ENCODE measurements around the gene HIC1.

The HIC1 gene

DNA sequence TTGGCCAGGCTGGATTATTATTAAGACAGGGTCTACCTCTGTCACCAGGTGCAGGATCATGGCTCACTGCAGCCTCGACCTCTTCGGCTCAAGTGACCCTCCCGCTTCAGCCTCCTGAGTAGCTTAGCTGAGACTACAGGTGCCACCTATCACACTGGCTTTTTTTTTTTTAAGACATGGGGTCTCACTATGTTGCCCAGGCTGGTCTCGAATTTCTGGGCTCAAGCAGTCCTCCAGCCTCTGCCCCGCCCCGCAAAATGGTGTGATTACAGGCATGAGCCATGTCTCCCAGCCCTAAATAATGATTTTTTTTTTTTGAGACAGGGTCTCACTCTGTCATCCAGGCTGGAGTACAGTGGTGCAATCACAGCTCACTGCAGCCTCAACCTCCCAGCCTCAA lies 7.3 kb upstream of the HIC1 start:
- DNase-seq = no peak
- no peak overlapping the region for H3K27ac ChIP-seq
- TF ChIP-seq CTCF (IDR thresholded peaks at IDR 0.05; ENCODE audit: low read depth, low read length) = no peak
- H3K4me3 ChIP-seq (ENCODE audit: low read depth, low read length) = no peak overlapping the region
- H3K9me3 ChIP-seq (ENCODE audit: severe bottlenecking) = no peaks in the 10 kb centered on the region
- peaks cover 13% of the 10 kb centered on the region for H3K27me3 ChIP-seq (ENCODE audit: insufficient read depth, low read depth, severe bottlenecking)
- H3K36me3 ChIP-seq = peaks cover 24% of the 10 kb centered on the region

DNA sequence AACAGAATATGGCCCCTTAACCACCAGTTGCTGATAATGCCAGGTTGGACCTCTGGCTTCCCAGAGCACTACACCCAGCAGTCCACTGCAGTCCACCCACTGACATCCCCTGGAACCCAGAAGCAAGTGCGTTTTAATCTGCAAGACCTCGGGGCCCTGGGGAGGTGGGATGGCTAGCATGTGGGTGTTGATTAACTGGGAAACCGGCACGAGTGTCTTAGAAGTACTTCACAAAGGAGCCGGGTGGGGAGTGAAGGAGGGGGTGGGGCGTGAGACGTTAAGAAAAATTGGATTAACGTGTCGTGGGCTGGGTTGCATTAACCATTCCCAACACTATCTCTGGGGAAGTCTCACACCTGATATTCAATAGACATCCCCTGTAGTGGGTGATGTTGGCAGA lies 6.1 kb upstream of the HIC1 start:
- peak overlapping the region; percentile 67 for H3K4me3 ChIP-seq (ENCODE audit: low read depth, low read length)

GRCh38 chr17:2049333-2050299 lies 5.3 kb upstream of the HIC1 start:
- peaks cover 3% of the 10 kb centered on the region for H3K36me3 ChIP-seq
- H3K4me3 ChIP-seq (ENCODE audit: low read depth, low read length) = peak overlapping the region; percentile 67
- H3K27ac ChIP-seq = peak overlapping the region; percentile 80
- H3K27me3 ChIP-seq (ENCODE audit: insufficient read depth, low read depth, severe bottlenecking) = peaks cover 16% of the 10 kb centered on the region
- H3K9me3 ChIP-seq (ENCODE audit: severe bottlenecking) = no peaks in the 10 kb centered on the region
- no peak for TF ChIP-seq CTCF (IDR thresholded peaks at IDR 0.05; ENCODE audit: low read depth, low read length)
- DNase-seq = peak; percentile 83

More for the DNA sequence above, 6.1 kb upstream of the HIC1 start:
- H3K27me3 ChIP-seq (ENCODE audit: insufficient read depth, low read depth, severe bottlenecking) = peaks cover 16% of the 10 kb centered on the region
- H3K27ac ChIP-seq = no peak overlapping the region
- H3K36me3 ChIP-seq = peaks cover 11% of the 10 kb centered on the region
- no peak for DNase-seq
- TF ChIP-seq CTCF (IDR thresholded peaks at IDR 0.05; ENCODE audit: low read depth, low read length) = no peak
- H3K9me3 ChIP-seq (ENCODE audit: severe bottlenecking) = no peaks in the 10 kb centered on the region

DNA sequence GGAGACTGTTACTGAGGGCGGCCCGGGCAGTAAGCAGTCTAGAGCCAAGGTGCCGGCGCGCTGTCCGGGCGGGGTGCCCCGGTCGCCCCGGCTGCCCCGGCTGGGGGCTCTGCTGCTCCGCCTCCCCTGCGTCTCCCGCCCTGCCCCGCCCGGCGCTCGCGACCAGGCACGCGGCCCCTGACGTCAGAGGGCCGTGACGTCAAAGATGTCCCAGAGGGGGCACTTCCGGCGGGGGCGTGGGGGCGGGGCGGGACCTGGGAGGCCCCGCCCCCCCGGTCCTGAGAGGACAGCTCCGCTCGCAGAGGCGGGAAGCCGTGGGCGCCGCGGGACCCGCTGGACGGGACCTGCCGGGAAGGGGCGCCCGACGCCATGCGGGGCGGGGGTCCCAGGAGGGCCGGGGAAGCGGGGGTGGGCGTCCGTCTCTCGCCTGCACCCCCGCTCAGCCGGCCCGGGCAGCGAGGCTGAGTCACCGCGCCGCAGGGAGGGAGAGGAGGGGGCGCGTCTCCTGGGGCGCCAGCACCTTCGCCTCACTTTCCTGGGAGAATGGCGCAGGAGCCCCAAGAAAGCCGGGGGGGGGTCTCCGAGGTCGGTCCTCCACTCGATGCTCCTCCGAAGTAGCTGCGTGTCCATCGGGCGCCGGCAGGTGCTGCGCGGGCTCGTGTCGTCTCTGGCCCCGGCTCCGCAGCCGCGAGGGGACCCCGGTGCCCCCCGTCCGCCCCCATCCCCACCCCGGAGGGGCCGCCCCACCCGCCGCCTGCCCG lies 4.4 kb upstream of the HIC1 start:
- H3K27ac ChIP-seq = peak overlapping the region; percentile 80
- H3K27me3 ChIP-seq (ENCODE audit: insufficient read depth, low read depth, severe bottlenecking) = peaks cover 16% of the 10 kb centered on the region
- peak overlapping the region; percentile 67 for H3K4me3 ChIP-seq (ENCODE audit: low read depth, low read length)
- no peaks in the 10 kb centered on the region for H3K36me3 ChIP-seq
- DNase-seq = peak; percentile 87
- no peaks in the 10 kb centered on the region for H3K9me3 ChIP-seq (ENCODE audit: severe bottlenecking)
- no peak for TF ChIP-seq CTCF (IDR thresholded peaks at IDR 0.05; ENCODE audit: low read depth, low read length)

DNA sequence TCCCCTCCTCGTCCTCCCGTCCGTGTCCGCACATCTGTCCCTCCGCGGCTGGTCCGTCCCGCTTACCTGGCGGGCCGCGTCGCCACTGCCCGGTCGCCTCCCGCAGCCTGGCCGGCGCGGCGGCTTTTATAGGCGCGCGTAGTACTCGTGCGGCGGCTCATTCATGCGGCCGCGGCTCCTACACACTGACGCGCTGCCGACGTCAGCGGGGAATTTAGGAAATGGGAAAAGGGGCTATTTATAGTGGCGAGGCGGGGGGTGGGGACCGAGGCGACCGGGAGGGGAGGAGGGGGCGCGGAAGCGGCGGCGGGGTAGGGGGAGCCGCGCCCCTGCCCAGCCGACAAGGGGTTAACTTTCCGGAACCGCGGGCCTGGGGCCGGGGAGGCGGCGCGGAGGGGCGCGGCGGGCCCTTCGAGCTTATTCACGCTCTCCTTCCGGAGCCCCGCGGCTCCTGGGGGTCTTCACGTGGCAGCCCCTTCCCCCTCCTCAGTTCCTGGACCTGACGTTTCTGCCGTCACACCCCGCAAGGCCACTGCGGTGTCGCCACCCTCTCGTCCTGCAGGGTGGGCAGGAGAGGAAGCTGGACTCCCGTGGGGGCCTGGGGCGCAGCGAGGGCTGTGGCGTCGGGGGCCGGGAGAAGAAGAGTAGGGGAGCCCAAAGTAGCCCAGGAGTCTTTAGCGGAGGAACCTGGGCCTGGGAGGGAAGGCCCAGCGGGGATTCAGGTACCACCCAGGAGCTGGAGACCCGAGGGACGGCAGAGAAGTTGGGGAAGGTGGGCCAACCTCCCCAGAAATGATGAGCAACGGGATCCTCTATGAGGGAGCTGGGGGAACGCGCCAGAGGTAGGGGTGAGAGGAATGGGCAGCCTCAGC lies 3.6 kb upstream of the HIC1 start:
- Histone ChIP-seq H3K27me3 (ENCODE audit: insufficient read depth, low read depth, severe bottlenecking) (peaks cover 16% of the 10 kb centered on the region), H3K4me3 (ENCODE audit: low read depth, low read length) (peak overlapping the region; percentile 58), H3K9me3 (ENCODE audit: severe bottlenecking) (no peaks in the 10 kb centered on the region), H3K36me3 (no peaks in the 10 kb centered on the region), H3K27ac (no peak overlapping the region)
- no peak for DNase-seq
- no peak for TF ChIP-seq CTCF (IDR thresholded peaks at IDR 0.05; ENCODE audit: low read depth, low read length)

All from WERI-Rb-1 (cell line).